GM12892 (cell line): ENCODE results near the gene GGACT.

ENCODE experiments used
- POLR2A ChIP-seq: IDR thresholded peaks from 2 replicates; pipeline ENCODE4 v1.6.1; 2011; ENCODE audit warnings: low read depth, low read length, control low read depth
- POLR2AphosphoS5 ChIP-seq: IDR thresholded peaks from 2 replicates; pipeline ENCODE4 v1.6.1; 2011; ENCODE audit warnings: low read depth, low read length, control low read depth

DNA sequence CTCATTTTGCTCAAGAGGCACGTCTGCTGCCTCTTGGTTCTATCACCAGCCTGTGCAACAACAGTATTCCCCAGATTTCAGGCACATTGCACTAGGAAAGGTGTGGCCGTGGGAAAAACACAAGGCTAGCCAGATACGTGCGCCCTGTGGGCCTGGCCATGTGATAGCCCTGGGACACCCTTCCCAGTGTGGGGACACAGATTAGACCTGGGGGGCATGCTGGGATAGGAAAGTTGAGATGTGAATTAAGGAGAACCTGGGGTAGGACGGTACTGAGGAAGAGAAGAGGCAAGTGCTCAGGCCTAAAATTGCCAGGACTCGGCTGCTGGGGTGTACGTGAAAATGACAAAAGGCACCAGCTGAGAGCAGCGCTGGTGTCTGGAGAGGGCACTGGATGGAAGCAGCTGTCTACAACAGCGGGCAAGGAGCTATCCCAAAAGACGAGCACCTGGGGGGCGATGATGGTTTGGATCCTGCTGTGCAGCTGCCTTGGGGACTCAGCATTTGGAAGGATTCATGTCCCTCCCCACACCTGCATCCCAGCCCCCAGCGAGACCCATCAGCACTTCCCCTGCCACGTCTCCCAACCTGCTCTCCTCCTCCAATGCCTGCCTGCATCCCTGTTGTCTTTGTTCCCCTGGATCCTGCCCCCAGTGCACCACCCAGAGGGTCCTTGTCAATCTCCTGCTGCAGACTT, 54.3 kb downstream of the GGACT start:
- no peak for TF ChIP-seq POLR2A
- no peak for TF ChIP-seq POLR2AphosphoS5
